Trophoblast cell (in vitro differentiated cells and primary cell): ENCODE results near the gene TECPR1.

Experiments used
- DNase-seq, 2 donors: peaks; one replicate each; pipeline ENCODE4 v3.0.0-alpha.2; 2016
- H2AFZ ChIP-seq: 2 replicates; pipeline ENCODE4 v1.6.1; 2013; ENCODE audit warnings: low read length, moderate library complexity, mild to moderate bottlenecking; ENCODE audit not compliant: insufficient read depth, poor library complexity
- H2AK5ac ChIP-seq: 2 replicates; pipeline ENCODE4 v1.6.1; 2013; ENCODE audit warnings: mild to moderate bottlenecking, low read length
- H2BK120ac ChIP-seq: 2 replicates; pipeline ENCODE4 v1.6.1; 2013; ENCODE audit warnings: low read length, mild to moderate bottlenecking, moderate library complexity; ENCODE audit not compliant: insufficient read depth, poor library complexity
- H2BK12ac ChIP-seq: 2 replicates; pipeline ENCODE4 v1.6.1; 2013; ENCODE audit warnings: mild to moderate bottlenecking, low read length, moderate library complexity
- H2BK5ac ChIP-seq: 2 replicates; pipeline ENCODE4 v1.6.1; 2013; ENCODE audit warnings: low read length, low read depth, moderate library complexity, mild to moderate bottlenecking; ENCODE audit not compliant: poor library complexity
- H3K14ac ChIP-seq: 2 replicates; pipeline ENCODE4 v1.6.1; 2013; ENCODE audit warnings: mild to moderate bottlenecking, low read length
- H3K18ac ChIP-seq: 2 replicates; pipeline ENCODE4 v1.6.1; 2013; ENCODE audit warnings: mild to moderate bottlenecking, low read length
- H3K23ac ChIP-seq: 2 replicates; pipeline ENCODE4 v1.6.1; 2013; ENCODE audit warnings: low read length
- H3K27ac ChIP-seq: 2 replicates; pipeline ENCODE4 v1.5.1; 2013; ENCODE audit warnings: low read depth, mild to moderate bottlenecking, inconsistent platforms, low read length, moderate library complexity
- H3K27me3 ChIP-seq: 2 replicates; pipeline ENCODE4 v1.6.1; 2013; ENCODE audit warnings: inconsistent platforms, mild to moderate bottlenecking, low read length, moderate library complexity; ENCODE audit not compliant: insufficient read depth
- H3K36me3 ChIP-seq, 2 experiments: 1 replicate in 1 of 2; 2 replicates in 1 of 2; pipeline ENCODE4 v1.6.1; 2013; ENCODE audit warnings: low read length in 2 of 2, mild to moderate bottlenecking in 2 of 2, moderate library complexity in 1 of 2; ENCODE audit not compliant: insufficient read depth in 2 of 2, control insufficient read depth in 1 of 2
- H3K4ac ChIP-seq: 2 replicates; pipeline ENCODE4 v1.6.1; 2013; ENCODE audit warnings: low read depth, mild to moderate bottlenecking, low read length, moderate library complexity
- H3K4me1 ChIP-seq, 2 experiments: 1 replicate in 1 of 2; 2 replicates in 1 of 2; pipeline ENCODE4 v1.6.1; 2013; ENCODE audit warnings: low read length in 2 of 2, mild to moderate bottlenecking in 2 of 2, moderate library complexity in 1 of 2; ENCODE audit not compliant: insufficient read depth in 2 of 2, control insufficient read depth in 1 of 2
- H3K4me2 ChIP-seq: 2 replicates; pipeline ENCODE4 v1.6.1; 2013; ENCODE audit warnings: inconsistent platforms, mild to moderate bottlenecking, low read length, moderate library complexity
- H3K4me3 ChIP-seq: 2 replicates; pipeline ENCODE4 v1.5.1; 2013; ENCODE audit warnings: mild to moderate bottlenecking, low read depth, low read length, inconsistent platforms
- H3K79me1 ChIP-seq: one replicate; pipeline ENCODE4 v1.6.1; 2013; ENCODE audit warnings: low read length
- H3K79me2 ChIP-seq: 2 replicates; pipeline ENCODE4 v1.6.1; 2013; ENCODE audit warnings: low read length, mild to moderate bottlenecking; ENCODE audit not compliant: control insufficient read depth, insufficient read depth, poor library complexity
- H3K9ac ChIP-seq: 2 replicates; pipeline ENCODE4 v1.6.1; 2013; ENCODE audit warnings: mild to moderate bottlenecking, low read length
- H3K9me3 ChIP-seq: 2 replicates; pipeline ENCODE4 v1.6.1; 2013; ENCODE audit warnings: low read depth, mild to moderate bottlenecking, control low read depth, inconsistent platforms, low read length; ENCODE audit not compliant: insufficient read depth
- H4K12ac ChIP-seq: 2 replicates; pipeline ENCODE4 v1.6.1; 2013; ENCODE audit warnings: low read depth, mild to moderate bottlenecking, low read length, moderate library complexity
- H4K8ac ChIP-seq: 2 replicates; pipeline ENCODE4 v1.6.1; 2013; ENCODE audit warnings: low read depth, mild to moderate bottlenecking, low read length, moderate library complexity
- H4K91ac ChIP-seq: one replicate; pipeline ENCODE4 v1.6.1; 2013; ENCODE audit warnings: low read depth, mild to moderate bottlenecking, low read length, moderate library complexity
- WGBS: extraction: QIAGEN DNeasy Blood & Tissue Kit; methylation state at CpG from one replicate; pipeline ENCODE4 v1.1.7; 2013; ENCODE audit warnings: missing lambda C conversion rate; ENCODE audit not compliant: insufficient read length, insufficient coverage; ENCODE audit errors: extremely low coverage; 5-methylcytosine and 5-hydroxymethylcytosine counted together

TECPR1 gene

GRCh38 chr7:98194672-98195457 is 57.2 kb downstream of the TECPR1 start:
- WGBS, result no CpG with 5 or more reads among the region's 8 CpGs
- H3K9me3 ChIP-seq, result no peaks in the 10 kb centered on the region
- H3K23ac ChIP-seq, result no peak overlapping the region
- no peak overlapping the region for H3K4me2 ChIP-seq
- no peak overlapping the region for H2AFZ ChIP-seq
- H3K27me3 ChIP-seq, result no peaks in the 10 kb centered on the region
- no peak overlapping the region for H4K91ac ChIP-seq
- H3K4ac ChIP-seq, result no peak overlapping the region
- no peak overlapping the region for H3K27ac ChIP-seq
- H4K8ac ChIP-seq, result no peak overlapping the region
- peaks cover 0 to 4% of the 10 kb centered on the region in 2 experiments for H3K4me1 ChIP-seq
- DNase-seq, result no peak
- no peak overlapping the region for H2BK120ac ChIP-seq
- H3K4me3 ChIP-seq, result no peak overlapping the region
- H3K36me3 ChIP-seq, result peaks cover 25 to 27% of the 10 kb centered on the region in 2 experiments
- no peak overlapping the region for H2BK5ac ChIP-seq
- no peaks in the 10 kb centered on the region for H3K79me2 ChIP-seq
- H3K14ac ChIP-seq, result no peak overlapping the region
- H3K18ac ChIP-seq, result no peak overlapping the region
- no peak overlapping the region for H4K12ac ChIP-seq
- H3K9ac ChIP-seq, result no peak overlapping the region
- no peaks in the 10 kb centered on the region for H3K79me1 ChIP-seq
- H2BK12ac ChIP-seq, result no peak overlapping the region
- H2AK5ac ChIP-seq, result no peak overlapping the region

- no peak overlapping the region for H2BK12ac ChIP-seq
- no peak overlapping the region for H4K12ac ChIP-seq
- H3K36me3 ChIP-seq, result peaks cover 28 to 30% of the 10 kb centered on the region in 2 experiments
- no peaks in the 10 kb centered on the region for H3K79me1 ChIP-seq
- H3K14ac ChIP-seq, result no peak overlapping the region
- H2AK5ac ChIP-seq, result no peak overlapping the region
- DNase-seq, result no peak
- no peak overlapping the region for H3K4me2 ChIP-seq
- H2BK5ac ChIP-seq, result no peak overlapping the region
- H3K9me3 ChIP-seq, result no peaks in the 10 kb centered on the region
- no peaks in the 10 kb centered on the region for H3K79me2 ChIP-seq
- no peak overlapping the region for H3K9ac ChIP-seq
- no peak overlapping the region for H2AFZ ChIP-seq
- H3K4me1 ChIP-seq, result peaks cover 0 to 4% of the 10 kb centered on the region in 2 experiments
- H3K27me3 ChIP-seq, result no peaks in the 10 kb centered on the region
- H3K4ac ChIP-seq, result no peak overlapping the region
- no peak overlapping the region for H3K23ac ChIP-seq
- no peak overlapping the region for H2BK120ac ChIP-seq
- no peak overlapping the region for H3K18ac ChIP-seq
- H4K8ac ChIP-seq, result no peak overlapping the region
- H3K27ac ChIP-seq, result no peak overlapping the region
- no CpG with 5 or more reads among the region's 28 CpGs for WGBS
- H3K4me3 ChIP-seq, result no peak overlapping the region
- H4K91ac ChIP-seq, result no peak overlapping the region
Measured at GRCh38 chr7:98194186-98194585, 57.8 kb downstream of the TECPR1 start.

GRCh38 chr7:98193474-98194180 is 58.4 kb downstream of the TECPR1 start:
- H3K4me1 ChIP-seq, result peaks cover 0 to 4% of the 10 kb centered on the region in 2 experiments
- no peak overlapping the region for H3K4ac ChIP-seq
- no peak overlapping the region for H2BK120ac ChIP-seq
- no peak overlapping the region for H3K4me2 ChIP-seq
- no peaks in the 10 kb centered on the region for H3K27me3 ChIP-seq
- no peak overlapping the region for H2AFZ ChIP-seq
- no peak overlapping the region for H3K9ac ChIP-seq
- no peak overlapping the region for H2BK12ac ChIP-seq
- no peaks in the 10 kb centered on the region for H3K79me2 ChIP-seq
- H4K12ac ChIP-seq, result no peak overlapping the region
- H3K79me1 ChIP-seq, result no peaks in the 10 kb centered on the region
- H3K4me3 ChIP-seq, result no peak overlapping the region
- no peak for DNase-seq
- no peaks in the 10 kb centered on the region for H3K9me3 ChIP-seq
- H2BK5ac ChIP-seq, result no peak overlapping the region
- no peak overlapping the region for H3K23ac ChIP-seq
- no peak overlapping the region for H3K27ac ChIP-seq
- H4K8ac ChIP-seq, result no peak overlapping the region
- H3K14ac ChIP-seq, result no peak overlapping the region
- no CpG with 5 or more reads among the region's 37 CpGs for WGBS
- no peak overlapping the region for H2AK5ac ChIP-seq
- peaks cover 28 to 30% of the 10 kb centered on the region in 2 experiments for H3K36me3 ChIP-seq
- H3K18ac ChIP-seq, result no peak overlapping the region
- H4K91ac ChIP-seq, result no peak overlapping the region

- H3K23ac ChIP-seq, result no peak overlapping the region
- H2AFZ ChIP-seq, result no peak overlapping the region
- no peaks in the 10 kb centered on the region for H3K9me3 ChIP-seq
- H3K36me3 ChIP-seq, result peaks cover 28 to 30% of the 10 kb centered on the region in 2 experiments
- H4K12ac ChIP-seq, result no peak overlapping the region
- H4K8ac ChIP-seq, result no peak overlapping the region
- no peak overlapping the region for H3K4ac ChIP-seq
- H3K4me1 ChIP-seq, result peaks cover 0 to 4% of the 10 kb centered on the region in 2 experiments
- no peak overlapping the region for H3K27ac ChIP-seq
- no peak overlapping the region for H2BK120ac ChIP-seq
- H4K91ac ChIP-seq, result no peak overlapping the region
- no peak overlapping the region for H3K18ac ChIP-seq
- no peaks in the 10 kb centered on the region for H3K27me3 ChIP-seq
- no peak overlapping the region for H3K4me2 ChIP-seq
- H3K14ac ChIP-seq, result no peak overlapping the region
- no peaks in the 10 kb centered on the region for H3K79me2 ChIP-seq
- H2BK12ac ChIP-seq, result no peak overlapping the region
- no peaks in the 10 kb centered on the region for H3K79me1 ChIP-seq
- no peak for DNase-seq
- H2BK5ac ChIP-seq, result no peak overlapping the region
- H3K4me3 ChIP-seq, result no peak overlapping the region
- H3K9ac ChIP-seq, result no peak overlapping the region
- no CpG with 5 or more reads among the region's 22 CpGs for WGBS
- no peak overlapping the region for H2AK5ac ChIP-seq
Measured at GRCh38 chr7:98192781-98193457, 59.1 kb downstream of the TECPR1 start.
